ENCODE data around the gene PTGER2.

PTGER2 gene

GRCh38 chr14:52333108-52333507 is 19.0 kb downstream of the PTGER2 start:
- no peak for DNase-seq (ENCODE audit: low read depth)
- H3K4me3 ChIP-seq (ENCODE audit: low read length), result no peak overlapping the region
- TF ChIP-seq, protein P1, sequence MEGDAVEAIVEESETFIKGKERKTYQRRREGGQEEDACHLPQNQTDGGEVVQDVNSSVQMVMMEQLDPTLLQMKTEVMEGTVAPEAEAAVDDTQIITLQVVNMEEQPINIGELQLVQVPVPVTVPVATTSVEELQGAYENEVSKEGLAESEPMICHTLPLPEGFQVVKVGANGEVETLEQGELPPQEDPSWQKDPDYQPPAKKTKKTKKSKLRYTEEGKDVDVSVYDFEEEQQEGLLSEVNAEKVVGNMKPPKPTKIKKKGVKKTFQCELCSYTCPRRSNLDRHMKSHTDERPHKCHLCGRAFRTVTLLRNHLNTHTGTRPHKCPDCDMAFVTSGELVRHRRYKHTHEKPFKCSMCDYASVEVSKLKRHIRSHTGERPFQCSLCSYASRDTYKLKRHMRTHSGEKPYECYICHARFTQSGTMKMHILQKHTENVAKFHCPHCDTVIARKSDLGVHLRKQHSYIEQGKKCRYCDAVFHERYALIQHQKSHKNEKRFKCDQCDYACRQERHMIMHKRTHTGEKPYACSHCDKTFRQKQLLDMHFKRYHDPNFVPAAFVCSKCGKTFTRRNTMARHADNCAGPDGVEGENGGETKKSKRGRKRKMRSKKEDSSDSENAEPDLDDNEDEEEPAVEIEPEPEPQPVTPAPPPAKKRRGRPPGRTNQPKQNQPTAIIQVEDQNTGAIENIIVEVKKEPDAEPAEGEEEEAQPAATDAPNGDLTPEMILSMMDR (IDR thresholded peaks at IDR 0.05; ENCODE audit: insufficient read depth, low read depth, low read length, missing control alignments), result no peak

- no peak overlapping the region for H3K4me3 ChIP-seq (ENCODE audit: low read length)
- TF ChIP-seq, protein P1 (IDR thresholded peaks at IDR 0.05; ENCODE audit: insufficient read depth, low read depth, low read length, missing control alignments), result no peak
- DNase-seq (ENCODE audit: low read depth), result no peak
Observed at GRCh38 chr14:52333823-52334657, 19.9 kb downstream of the PTGER2 start.

- H3K4me3 ChIP-seq (ENCODE audit: low read length), result no peak overlapping the region
- TF ChIP-seq, protein P1 (IDR thresholded peaks at IDR 0.05; ENCODE audit: insufficient read depth, low read depth, low read length, missing control alignments), result no peak
- DNase-seq (ENCODE audit: low read depth), result no peak
Observed at GRCh38 chr14:52336241-52336640, 22.1 kb downstream of the PTGER2 start.

- DNase-seq (ENCODE audit: low read depth), result peak; percentile 83
- H3K4me3 ChIP-seq (ENCODE audit: low read length), result no peak overlapping the region
- TF ChIP-seq, protein P1 (IDR thresholded peaks at IDR 0.05; ENCODE audit: insufficient read depth, low read depth, low read length, missing control alignments), result no peak
Observed at GRCh38 chr14:52338051-52338681, 24.1 kb downstream of the PTGER2 start.

- H3K4me3 ChIP-seq (ENCODE audit: low read length), result no peak overlapping the region
- TF ChIP-seq, protein P1 (IDR thresholded peaks at IDR 0.05; ENCODE audit: insufficient read depth, low read depth, low read length, missing control alignments), result no peak
- DNase-seq (ENCODE audit: low read depth), result no peak
Observed at GRCh38 chr14:52339262-52339661, 25.1 kb downstream of the PTGER2 start.

GRCh38 chr14:52342849-52343596 is 28.9 kb downstream of the PTGER2 start:
- peak; percentile 52 for DNase-seq (ENCODE audit: low read depth)
- TF ChIP-seq, protein P1 (IDR thresholded peaks at IDR 0.05; ENCODE audit: insufficient read depth, low read depth, low read length, missing control alignments), result no peak

More at GRCh38 chr14:52342849-52343596, 28.9 kb downstream of the PTGER2 start:
- no peak overlapping the region for H3K4me3 ChIP-seq (ENCODE audit: low read length)
